Esophagus muscularis mucosa (tissue), 3 donors: ENCODE results near the gene LIN28A.

ENCODE experiments used
- CTCF ChIP-seq, 3 experiments: fragments of 200-600 bp in 2 of 3; fragments of 450-650 bp in 1 of 3; sonication (generic) in 2 of 3; IDR thresholded peaks; one replicate each; pipeline ENCODE4 v1.5.1; 2017 to 2019; ENCODE audit warnings: antibody characterized with exemption in 3 of 3, mild to moderate bottlenecking in 2 of 3, moderate library complexity in 1 of 3
- POLR2A ChIP-seq: fragments of 450-650 bp; IDR thresholded peaks from one replicate; pipeline ENCODE4 v1.6.1; 2017; ENCODE audit warnings: antibody characterized with exemption, moderate library complexity, mild to moderate bottlenecking, low read depth

- TF ChIP-seq CTCF (IDR thresholded peaks at IDR 0.05) (no peak), POLR2A (no peak)
Measured at GRCh38 chr1:26438041-26438440, 27.4 kb downstream of the LIN28A start.
